ENCODE data around the gene CAPN1. TPM values are rescaled to one million over a fixed set of nuclear protein-coding genes. Genes with fewer than 3 reads are reported as not detected.

CAPN1 gene
- 100 to 1,000 TPM; 107 to 218 (median 205) TPM for polyA plus RNA-seq
- long read RNA-seq, donor 1, partial matches to known transcripts, result 38 of 44 reads
- long read RNA-seq, donor 1, other reads (novel, unspliced or antisense), result 5 of 44 reads
- long read RNA-seq, donor 2, partial matches to known transcripts, result 0 of 6 reads
- long read RNA-seq, donor 2, other reads (novel, unspliced or antisense), result 6 of 6 reads
- long read RNA-seq, donor 3, partial matches to known transcripts, result 44 of 44 reads
- long read RNA-seq, donor 3, other reads (novel, unspliced or antisense), result 0 of 44 reads
- long read RNA-seq, donor 4, result 0 reads
- long read RNA-seq, donor 5, result 0 reads
- long read RNA-seq, donor 6, partial matches to known transcripts, result 11 of 12 reads
- long read RNA-seq, donor 6, other reads (novel, unspliced or antisense), result 0 of 12 reads
- long read RNA-seq, donor 7, result 0 reads
- long read RNA-seq, donor 8, result 0 reads
- long read RNA-seq, donor 9, result 0 reads
- long read RNA-seq, donor 10, partial matches to known transcripts, result 14 of 15 reads
- long read RNA-seq, donor 10, other reads (novel, unspliced or antisense), result 0 of 15 reads

GRCh38 chr11:65181569-65182257, at the start of gene CAPN1:
Gene CAPN1, plus strand, starts transcription at chr11:65181928. Its CDS starts 774 bp downstream, at chr11:65182702.
- 1% methylated on average over 25 to 43 of the region's 43 CpGs for WGBS, 3 donors
- Histone ChIP-seq H3K27ac (ENCODE audit: low read depth in 1 of 3, low read length in 2 of 3) (peak within 1 kb of the TSS; percentile 87 to 94 (median 93)), H3K9me3 (ENCODE audit: control insufficient read depth in 2 of 2, insufficient read depth in 1 of 2, low read depth in 1 of 2, low read length in 1 of 2) (no peaks in the 10 kb centered on the region), H3K36me3 (ENCODE audit: control insufficient read depth in 3 of 3, insufficient read depth in 2 of 3, low read depth in 1 of 3, low read length in 3 of 3) (peaks cover 0 to 35% (median 4%) of the 10 kb centered on the region in 3 donors), H3K4me3 (ENCODE audit: low read depth in 1 of 3, low read length in 3 of 3) (peak within 1 kb of the TSS; percentile 71 to 94 (median 87)), H3K27me3 (ENCODE audit: control insufficient read depth in 3 of 3, insufficient read depth in 3 of 3, low read length in 3 of 3) (no peaks in the 10 kb centered on the region), H3K4me1 (ENCODE audit: control insufficient read depth in 3 of 3, insufficient read depth in 2 of 3, low read depth in 1 of 3, low read length in 2 of 3) (peaks cover 0 to 23% (median 7%) of the 10 kb centered on the region in 3 donors)
- no peak for FAIRE-seq
- DNase-seq, result peak; percentile 88 to 98

GRCh38 chr11:65132238-65132987, 49.3 kb upstream of the CAPN1 start:
- FAIRE-seq (no peak), DNase-seq (no peak)
- Histone ChIP-seq H3K27ac (ENCODE audit: low read depth in 1 of 3, low read length in 2 of 3) (peak overlapping the region in 2 of 3 donors; percentile 12 to 99), H3K9me3 (ENCODE audit: control insufficient read depth in 2 of 2, insufficient read depth in 1 of 2, low read depth in 1 of 2, low read length in 1 of 2) (no peaks in the 10 kb centered on the region), H3K36me3 (ENCODE audit: control insufficient read depth in 3 of 3, insufficient read depth in 2 of 3, low read depth in 1 of 3, low read length in 3 of 3) (peaks cover 20 to 59% (median 28%) of the 10 kb centered on the region in 3 donors), H3K27me3 (ENCODE audit: control insufficient read depth in 3 of 3, insufficient read depth in 3 of 3, low read length in 3 of 3) (no peaks in the 10 kb centered on the region), H3K4me1 (ENCODE audit: control insufficient read depth in 3 of 3, insufficient read depth in 2 of 3, low read depth in 1 of 3, low read length in 2 of 3) (peaks cover 2 to 20% (median 7%) of the 10 kb centered on the region in 3 donors), H3K4me3 (ENCODE audit: low read depth in 1 of 3, low read length in 3 of 3) (peak overlapping the region in 1 of 3 donors; percentile 81)
- WGBS, 3 donors, result 57 to 67% (median 65%) methylated on average over 10 of the region's 10 CpGs

GRCh38 chr11:65132988-65133700, 48.6 kb upstream of the CAPN1 start:
- WGBS, 3 donors, result 31 to 38% (median 33%) methylated on average over 18 of the region's 18 CpGs
- H3K4me3 ChIP-seq (ENCODE audit: low read depth in 1 of 3, low read length in 3 of 3), result peak overlapping the region; percentile 81 to 90 (median 89)
- H3K9me3 ChIP-seq (ENCODE audit: control insufficient read depth in 2 of 2, insufficient read depth in 1 of 2, low read depth in 1 of 2, low read length in 1 of 2), result no peaks in the 10 kb centered on the region
- DNase-seq, result peak; percentile 83 to 90
- H3K27me3 ChIP-seq (ENCODE audit: control insufficient read depth in 3 of 3, insufficient read depth in 3 of 3, low read length in 3 of 3), result no peaks in the 10 kb centered on the region
- no peak for FAIRE-seq
- H3K36me3 ChIP-seq (ENCODE audit: control insufficient read depth in 3 of 3, insufficient read depth in 2 of 3, low read depth in 1 of 3, low read length in 3 of 3), result peaks cover 14 to 51% (median 23%) of the 10 kb centered on the region in 3 donors
- H3K4me1 ChIP-seq (ENCODE audit: control insufficient read depth in 3 of 3, insufficient read depth in 2 of 3, low read depth in 1 of 3, low read length in 2 of 3), result peaks cover 2 to 20% (median 7%) of the 10 kb centered on the region in 3 donors
- peak overlapping the region; percentile 97 to 99 (median 99) for H3K27ac ChIP-seq (ENCODE audit: low read depth in 1 of 3, low read length in 2 of 3)

GRCh38 chr11:65133724-65134123, 48.0 kb upstream of the CAPN1 start:
- FAIRE-seq, result no peak
- DNase-seq, result peak in 1 of 2 donors; percentile 31
- H3K4me3 ChIP-seq (ENCODE audit: low read depth in 1 of 3, low read length in 3 of 3), result peak overlapping the region; percentile 81 to 90 (median 89)
- peaks cover 13 to 46% (median 20%) of the 10 kb centered on the region in 3 donors for H3K36me3 ChIP-seq (ENCODE audit: control insufficient read depth in 3 of 3, insufficient read depth in 2 of 3, low read depth in 1 of 3, low read length in 3 of 3)
- peaks cover 2 to 20% (median 7%) of the 10 kb centered on the region in 3 donors for H3K4me1 ChIP-seq (ENCODE audit: control insufficient read depth in 3 of 3, insufficient read depth in 2 of 3, low read depth in 1 of 3, low read length in 2 of 3)
- no peaks in the 10 kb centered on the region for H3K27me3 ChIP-seq (ENCODE audit: control insufficient read depth in 3 of 3, insufficient read depth in 3 of 3, low read length in 3 of 3)
- peak overlapping the region; percentile 97 to 99 (median 99) for H3K27ac ChIP-seq (ENCODE audit: low read depth in 1 of 3, low read length in 2 of 3)
- 0 to 1% (median 1%) methylated on average over 20 of the region's 20 CpGs for WGBS, 3 donors
- H3K9me3 ChIP-seq (ENCODE audit: control insufficient read depth in 2 of 2, insufficient read depth in 1 of 2, low read depth in 1 of 2, low read length in 1 of 2), result no peaks in the 10 kb centered on the region

GRCh38 chr11:65134240-65134951, 47.3 kb upstream of the CAPN1 start, which contains the start of gene SYVN1:
Gene SYVN1, minus strand, starts transcription at chr11:65134519. Its CDS starts 918 bp downstream, at chr11:65133601.
- H3K27ac ChIP-seq (ENCODE audit: low read depth in 1 of 3, low read length in 2 of 3), result peak within 1 kb of the TSS; percentile 97 to 99 (median 99)
- H3K27me3 ChIP-seq (ENCODE audit: control insufficient read depth in 3 of 3, insufficient read depth in 3 of 3, low read length in 3 of 3), result no peaks in the 10 kb centered on the region
- H3K36me3 ChIP-seq (ENCODE audit: control insufficient read depth in 3 of 3, insufficient read depth in 2 of 3, low read depth in 1 of 3, low read length in 3 of 3), result peaks cover 10 to 39% (median 17%) of the 10 kb centered on the region in 3 donors
- H3K4me1 ChIP-seq (ENCODE audit: control insufficient read depth in 3 of 3, insufficient read depth in 2 of 3, low read depth in 1 of 3, low read length in 2 of 3), result peaks cover 2 to 20% (median 7%) of the 10 kb centered on the region in 3 donors
- peak within 1 kb of the TSS; percentile 81 to 90 (median 89) for H3K4me3 ChIP-seq (ENCODE audit: low read depth in 1 of 3, low read length in 3 of 3)
- FAIRE-seq (no peak), DNase-seq (peak; percentile 92 to 97)
- 0% methylated on average over 53 to 60 of the region's 60 CpGs for WGBS, 3 donors
- H3K9me3 ChIP-seq (ENCODE audit: control insufficient read depth in 2 of 2, insufficient read depth in 1 of 2, low read depth in 1 of 2, low read length in 1 of 2), result no peaks in the 10 kb centered on the region

GRCh38 chr11:65134952-65135632, 46.6 kb upstream of the CAPN1 start:
- FAIRE-seq, result no peak
- peak; percentile 97 to 99 for DNase-seq
- Histone ChIP-seq H3K27me3 (ENCODE audit: control insufficient read depth in 3 of 3, insufficient read depth in 3 of 3, low read length in 3 of 3) (no peaks in the 10 kb centered on the region), H3K9me3 (ENCODE audit: control insufficient read depth in 2 of 2, insufficient read depth in 1 of 2, low read depth in 1 of 2, low read length in 1 of 2) (no peaks in the 10 kb centered on the region), H3K4me3 (ENCODE audit: low read depth in 1 of 3, low read length in 3 of 3) (peak overlapping the region; percentile 81 to 90 (median 89)), H3K27ac (ENCODE audit: low read depth in 1 of 3, low read length in 2 of 3) (peak overlapping the region; percentile 97 to 99 (median 99)), H3K36me3 (ENCODE audit: control insufficient read depth in 3 of 3, insufficient read depth in 2 of 3, low read depth in 1 of 3, low read length in 3 of 3) (peaks cover 10 to 32% (median 13%) of the 10 kb centered on the region in 3 donors), H3K4me1 (ENCODE audit: control insufficient read depth in 3 of 3, insufficient read depth in 2 of 3, low read depth in 1 of 3, low read length in 2 of 3) (peaks cover 2 to 20% (median 7%) of the 10 kb centered on the region in 3 donors)
- WGBS, 3 donors, result 1 to 2% (median 1%) methylated on average over 24 of the region's 24 CpGs

All from small intestine (tissue), 16 donors.